ENCODE results near the gene MAK.
A peak's percentile ranks its signal among the peaks of the same experiment; 100 is the strongest.
"Not testable (repeated sequence)": the region's sequence is repeated elsewhere in the genome, so short reads cannot be mapped to it uniquely, and the experiment has no call there.

The MAK gene

GRCh38 chr6:10771371-10771894 is 66.9 kb downstream of the MAK start:
- DNase-seq = no peak

- no peak for DNase-seq
Measured at GRCh38 chr6:10769419-10769818, 68.9 kb downstream of the MAK start.

GRCh38 chr6:10763006-10763405 is 75.3 kb downstream of the MAK start:
- no peak for DNase-seq

DNA sequence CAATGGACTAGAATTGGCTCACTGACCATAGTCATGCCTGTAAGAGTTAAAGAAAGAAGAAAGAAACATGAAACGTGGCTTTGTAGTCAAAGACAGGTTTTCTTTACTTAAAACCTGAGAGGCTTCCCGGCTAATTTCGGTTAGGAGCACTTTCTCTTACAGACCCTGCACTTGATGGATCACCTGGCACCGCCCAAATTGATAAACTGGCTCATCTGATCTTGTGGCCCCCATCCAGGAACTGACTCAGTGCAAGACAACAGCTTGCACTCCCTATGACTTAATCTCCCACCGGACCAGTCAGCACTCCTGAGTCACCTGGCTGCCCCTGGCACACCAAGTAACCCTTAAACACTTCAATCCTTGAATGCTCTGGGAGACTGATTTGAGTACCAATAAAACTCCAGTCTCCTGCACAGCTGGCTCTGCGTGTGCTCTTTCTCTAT is 78.4 kb downstream of the MAK start:
- no peak for DNase-seq

- no peak for DNase-seq
Measured at GRCh38 chr6:10759312-10759839, 79.0 kb downstream of the MAK start.

DNA sequence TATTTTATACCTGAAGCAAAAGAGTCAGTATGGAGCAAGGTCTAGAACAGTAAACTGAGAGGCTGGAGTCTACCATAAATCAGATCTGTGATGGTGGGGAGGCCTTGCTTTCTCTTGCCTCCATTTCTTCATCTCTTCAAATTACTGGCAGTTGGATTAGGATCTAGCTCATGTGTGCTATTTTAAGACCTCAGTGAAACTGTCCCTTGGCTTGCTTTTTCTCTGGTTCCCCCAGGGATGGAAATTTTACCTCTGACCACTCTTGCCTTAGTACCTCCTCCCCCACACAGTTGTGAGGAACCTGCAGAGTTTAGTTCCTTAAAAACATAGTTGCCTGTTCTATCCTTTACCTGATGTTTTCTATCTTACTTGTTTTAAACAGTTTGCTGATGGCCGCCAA is 82.3 kb downstream of the MAK start:
- DNase-seq = no peak

DNA sequence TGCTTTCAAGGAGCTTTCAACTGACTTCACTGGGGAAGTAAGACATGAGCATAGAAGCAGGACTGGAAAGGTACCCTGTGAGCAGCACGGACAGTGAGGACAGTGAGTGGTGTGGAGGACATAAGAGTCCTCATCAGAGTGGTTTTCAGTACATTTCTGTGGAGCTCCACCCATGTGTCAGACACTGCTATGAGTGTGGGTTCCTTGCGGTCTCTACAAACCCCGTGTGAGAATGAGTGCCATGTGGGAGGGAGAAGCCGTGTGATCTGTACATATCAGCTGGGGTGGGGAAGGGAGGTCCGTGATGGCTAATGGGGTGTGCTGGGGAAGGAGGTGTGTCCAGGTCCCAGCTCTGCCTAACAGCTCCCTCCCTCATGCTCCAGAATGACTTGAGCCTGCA is 86.6 kb downstream of the MAK start:
- not testable (repeated sequence) for DNase-seq

DNA sequence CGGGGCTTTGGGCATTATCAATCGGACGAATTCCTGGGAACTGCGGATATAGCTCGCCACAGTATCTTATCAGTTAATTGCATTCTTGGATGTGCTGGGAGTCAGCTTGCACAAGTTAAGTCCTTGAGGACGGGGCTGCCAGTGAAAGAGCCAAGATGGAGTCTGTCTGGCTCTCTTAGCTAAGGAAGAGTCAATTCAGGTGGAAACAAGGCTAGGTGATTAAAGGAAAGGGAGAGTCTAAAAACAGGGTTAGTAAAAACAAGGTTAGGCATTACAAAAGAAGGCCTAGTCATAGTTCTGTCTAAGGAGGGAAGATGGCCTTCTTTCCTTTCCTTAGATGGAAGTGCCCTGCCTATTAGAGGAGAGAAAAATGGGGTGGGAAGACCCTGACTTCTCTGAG is 87.8 kb downstream of the MAK start:
- not testable (repeated sequence) for DNase-seq

- DNase-seq = no peak
Measured at GRCh38 chr6:10749734-10750133, 88.6 kb downstream of the MAK start.

- peak; percentile 86 for DNase-seq
Measured at GRCh38 chr6:10747251-10747972, 90.9 kb downstream of the MAK start, which contains the start of gene TMEM14B. TMEM14B (plus strand) TSS chr6:10747805; CDS start chr6:10749246, 1,441 bp downstream.

DNA sequence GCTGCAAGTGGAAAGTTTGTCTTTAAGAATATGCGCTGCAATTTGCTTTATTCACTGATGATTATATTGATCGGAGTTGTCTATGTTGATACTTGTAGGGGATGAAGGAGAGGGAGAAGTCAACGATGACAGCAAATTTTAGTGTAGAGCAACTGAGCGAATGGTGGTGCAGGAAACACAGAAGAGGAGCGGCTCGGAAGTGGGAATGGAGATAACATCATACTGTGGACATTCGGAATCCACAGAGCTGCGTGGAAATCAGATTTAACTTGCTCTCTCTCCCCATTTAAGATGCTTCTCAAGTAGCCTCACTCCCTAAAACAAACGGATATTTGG is 91.5 kb downstream of the MAK start:
- DNase-seq = no peak

- no peak for DNase-seq
Measured at GRCh38 chr6:10745116-10745515, 93.2 kb downstream of the MAK start.

- DNase-seq = no peak
Measured at GRCh38 chr6:10743515-10743914, 94.8 kb downstream of the MAK start.

GRCh38 chr6:10742251-10742650 is 96.1 kb downstream of the MAK start:
- DNase-seq = no peak

GRCh38 chr6:10741643-10742042 is 96.7 kb downstream of the MAK start:
- not testable (repeated sequence) for DNase-seq

GRCh38 chr6:10740061-10740460 is 98.3 kb downstream of the MAK start:
- no peak for DNase-seq

GRCh38 chr6:10736731-10737130 is 101.6 kb downstream of the MAK start:
- DNase-seq = no peak

DNA sequence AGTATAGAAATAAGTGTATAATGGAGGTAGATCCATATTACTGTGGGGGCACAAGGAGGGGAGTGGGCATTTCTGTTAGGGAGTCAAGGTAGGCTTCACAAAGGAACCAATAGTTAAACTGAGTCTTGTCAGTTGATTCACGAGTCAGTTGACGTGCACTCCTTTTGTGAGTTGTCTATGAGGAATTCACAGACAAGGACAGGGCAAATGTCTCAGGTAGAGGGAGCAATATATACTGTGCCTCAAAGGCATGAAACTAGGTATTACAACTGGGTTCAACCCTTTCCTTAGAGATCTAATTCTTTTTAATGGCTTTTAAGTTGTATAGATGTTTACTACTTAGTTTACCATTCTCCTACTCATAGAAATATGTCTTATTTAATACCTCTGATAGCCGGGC is 104.5 kb downstream of the MAK start:
- no peak for DNase-seq

DNA sequence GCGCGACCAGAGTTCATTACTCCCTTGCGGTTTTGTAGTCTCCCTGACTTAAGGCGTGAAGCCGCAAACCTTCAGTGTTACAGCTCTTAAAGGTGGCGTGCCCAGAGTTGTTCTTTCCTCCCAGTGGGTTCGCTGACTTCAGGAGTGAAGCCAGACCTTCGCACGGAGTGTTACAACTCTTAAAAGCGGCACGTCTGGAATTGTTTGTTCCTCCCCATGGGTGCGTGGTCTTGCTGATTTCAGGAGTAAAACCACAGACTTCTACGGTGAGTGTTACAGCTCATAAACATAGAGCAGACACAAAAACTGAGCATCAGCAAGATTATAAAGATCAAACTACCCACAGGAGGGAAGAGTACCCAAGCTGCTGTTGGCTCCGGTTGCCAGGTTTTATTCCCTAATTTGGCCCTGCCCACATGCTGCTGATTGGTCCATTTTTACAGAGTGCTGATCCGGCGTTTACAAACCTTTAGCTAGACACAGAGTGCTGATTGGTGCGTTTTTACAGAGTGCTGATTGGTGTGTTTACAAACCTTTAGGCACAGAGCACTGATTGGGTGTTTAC is 105.1 kb downstream of the MAK start:
- no peak for DNase-seq

GRCh38 chr6:10730254-10730653 is 108.1 kb downstream of the MAK start:
- DNase-seq = no peak

DNA sequence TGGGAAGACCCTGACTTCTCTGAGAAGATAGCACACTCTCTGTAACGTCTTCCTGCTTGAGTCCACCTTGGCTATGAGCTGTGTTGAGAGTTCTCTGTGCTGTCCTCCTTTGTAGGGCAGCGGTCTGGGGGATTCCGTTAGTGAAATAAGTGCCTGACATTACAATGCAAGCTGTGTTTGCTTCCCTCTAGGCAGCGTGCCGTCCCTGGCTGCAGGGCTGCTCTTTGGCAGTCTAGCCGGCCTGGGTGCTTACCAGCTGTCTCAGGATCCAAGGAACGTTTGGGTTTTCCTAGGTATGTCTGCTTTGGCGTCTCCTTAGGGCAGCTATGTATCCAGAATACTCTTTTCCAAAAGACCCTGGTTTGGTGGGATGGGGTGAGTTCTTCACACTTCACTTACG is 112.6 kb downstream of the MAK start:
- DNase-seq = no peak

DNA sequence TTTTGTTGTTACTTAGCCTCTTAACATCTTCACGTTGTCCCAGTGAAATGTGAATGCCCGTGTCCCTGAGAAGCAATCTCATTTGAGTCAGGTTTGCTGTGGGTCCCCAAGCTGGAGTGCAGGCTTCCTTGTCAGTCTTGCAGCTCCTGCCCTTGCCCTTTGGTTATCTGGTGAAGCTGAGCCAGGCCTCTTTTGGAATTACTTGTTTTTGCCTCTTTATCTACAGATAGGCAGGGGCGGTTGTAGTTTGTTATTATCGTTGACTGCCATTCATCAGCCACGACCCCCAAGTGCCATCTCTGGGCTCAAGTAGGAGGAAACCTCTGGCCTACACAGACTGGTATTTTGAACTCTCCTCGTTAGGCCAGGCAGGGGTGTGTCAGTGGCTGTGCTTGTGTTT is 113.3 kb downstream of the MAK start:
- no peak for DNase-seq

DNA sequence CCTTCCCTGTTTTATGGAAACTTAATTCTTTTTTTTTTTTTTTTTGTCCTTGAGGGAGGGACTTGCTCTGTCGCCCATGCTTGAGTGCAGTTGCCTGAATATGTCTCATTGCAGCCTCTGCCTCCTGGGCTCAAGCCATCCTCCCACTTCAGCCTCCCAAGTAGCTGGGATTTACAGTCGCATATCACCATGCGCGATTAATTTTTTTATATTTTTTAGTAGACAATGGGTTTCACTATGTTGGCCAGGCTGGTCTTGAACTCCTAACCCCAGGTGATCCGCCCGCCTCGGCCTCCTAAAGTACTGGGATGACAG is 114.8 kb downstream of the MAK start:
- no peak for DNase-seq

DNA sequence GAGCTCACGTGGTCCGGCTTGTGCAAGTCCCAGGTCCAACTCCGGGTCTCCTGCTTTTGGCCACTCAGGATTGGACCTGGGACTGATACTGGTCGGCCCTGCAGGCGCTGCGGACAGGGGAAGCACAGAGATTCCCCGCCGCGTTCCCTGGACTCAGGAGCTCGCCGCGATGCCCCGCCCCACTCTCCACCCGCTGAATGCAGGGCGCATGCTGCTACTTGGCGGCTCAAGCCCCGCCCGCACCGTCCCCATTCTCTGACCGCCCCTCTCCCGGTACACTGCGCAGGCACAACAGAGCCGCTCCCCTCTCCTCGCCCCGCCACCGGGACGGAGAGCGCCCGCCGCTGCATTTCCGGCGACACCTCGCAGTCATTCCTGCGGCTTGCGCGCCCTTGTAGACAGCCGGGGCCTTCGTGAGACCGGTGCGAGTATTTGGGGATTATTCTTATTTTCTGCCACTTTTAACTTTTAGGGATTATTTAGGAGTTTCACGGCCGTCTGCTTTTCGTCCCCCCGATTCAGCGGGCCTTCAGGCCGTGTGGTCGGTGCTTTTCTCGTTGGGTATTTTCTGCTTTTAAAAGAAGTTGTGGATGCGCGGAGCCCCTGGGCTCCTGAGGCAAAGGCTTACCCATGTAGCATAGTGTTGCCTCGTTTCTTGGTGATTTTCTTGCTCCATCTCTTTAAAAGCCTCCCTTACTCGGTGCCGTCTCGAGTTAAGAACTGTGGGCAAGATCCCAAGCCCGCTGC is 115.3 kb downstream of the MAK start, which contains the start of gene TMEM14C:
TMEM14C (plus strand) TSS at position 251 of the 747 bp plus-strand sequence. CDS start 1,544 bp downstream, outside the sequence.
- peak; percentile 44 for DNase-seq

All from NCI-H1436 treated with DMSO at 0.1 percent for 48 hours (cell line).